ENCODE results near the gene RTKN. TPM values are rescaled to one million over a fixed set of nuclear protein-coding genes. Genes with fewer than 3 reads are reported as not detected.
A peak's percentile ranks its signal among the peaks of the same experiment; 100 is the strongest.

The RTKN gene
- polyA plus RNA-seq, 2 of the 4 experiments (the other 2 are of a cell fraction), result 15.1 to 20.1 TPM

- Histone ChIP-seq H3K9me3 (no peaks in the 10 kb centered on the region), H3K4me3 (no peak within 1 kb of the TSS), H3K27ac (peak within 1 kb of the TSS in 1 of 2 experiments; percentile 61; a peak in 2 of 6 replicates), H3K4me2 (peak within 1 kb of the TSS; percentile 57), H3K4me1 (peaks cover 21% of the 10 kb centered on the region; the same call in 2 of the 3 replicates)
- peak; percentile 75 to 92 for ATAC-seq
- 0 out of 2 replicates have a peak, but pooled peaks have one; percentile 35 for TF ChIP-seq MAX (IDR thresholded peaks at IDR 0.05)
- no peak for TF ChIP-seq HDAC2 (IDR thresholded peaks at IDR 0.05)
- POLR2A ChIA-PET, result interaction anchor here (0.5 kb wide), 1 partner anchor 159 kb away, joined by 3 read pairs; no protein-coding TSS in a partner anchor
- FAIRE-seq, result no peak
- peak; percentile 26 to 35 for DNase-seq (ENCODE audit: low read depth in 1 of 2, low spot score in 1 of 2)
- WGBS (ENCODE audit: missing lambda C conversion rate), result 58% methylated on average over 11 of the region's 14 CpGs
- CTCF ChIA-PET, result interaction anchor here (0.9 to 2.6 kb wide), 3 partner anchors 9 to 12 kb away, joined by 3 to 12 read pairs (median 9); no protein-coding TSS in a partner anchor
Measured at GRCh38 chr2:74379851-74380789, 61.6 kb downstream of the RTKN start, which contains the start of gene DCTN1. Gene DCTN1, minus strand, starts transcription at chr2:74380311. Its CDS starts 274 bp downstream, at chr2:74380037.

GRCh38 chr2:74378007-74378406 lies 63.7 kb downstream of the RTKN start:
- H3K4me2 ChIP-seq, result no peak overlapping the region
- FAIRE-seq (no peak), ATAC-seq (no peak), DNase-seq (ENCODE audit: low read depth in 1 of 2, low spot score in 1 of 2) (no peak)
- POLR2A ChIA-PET, result no interaction called here
- WGBS (ENCODE audit: missing lambda C conversion rate), result 86% methylated on average over 10 of the region's 10 CpGs
- H3K4me3 ChIP-seq, result no peak overlapping the region
- TF ChIP-seq RFX5 (IDR thresholded peaks at IDR 0.05) (no peak), RCOR1 (IDR thresholded peaks at IDR 0.05; ENCODE audit: low read depth, low read length) (no peak), EP300 (IDR thresholded peaks at IDR 0.05) (no peak), CTCF (IDR thresholded peaks at IDR 0.05) (no peak), PBX3 (IDR thresholded peaks at IDR 0.05) (no peak), FOXS1 (CRISPR knock-in tag; IDR thresholded peaks at IDR 0.05) (no peak), FOSB (CRISPR knock-in tag; IDR thresholded peaks at IDR 0.05) (no peak), RAD21 (conservative IDR thresholded peaks at IDR 0.05 in 1 of 2, IDR thresholded peaks at IDR 0.05 in 1 of 2) (no peak), ZC3H11A (IDR thresholded peaks at IDR 0.05) (no peak), BHLHE40 (IDR thresholded peaks at IDR 0.05; ENCODE audit: low read depth, low read length) (no peak), HDAC2 (IDR thresholded peaks at IDR 0.05) (no peak), TP53 (CRISPR knock-in tag; IDR thresholded peaks at IDR 0.05) (no peak)
- H3K27ac ChIP-seq, result no peak overlapping the region
- peaks cover 15% of the 10 kb centered on the region; the same call in 2 of the 3 replicates for H3K4me1 ChIP-seq
- no peaks in the 10 kb centered on the region for H3K9me3 ChIP-seq
- CTCF ChIA-PET, result interaction anchor here (2.2 kb wide), 1 partner anchor 9 kb away, joined by 9 read pairs; no protein-coding TSS in a partner anchor

GRCh38 chr2:74375838-74376237 lies 65.9 kb downstream of the RTKN start:
- H3K4me1 ChIP-seq, result peaks cover 15% of the 10 kb centered on the region; the same call in 2 of the 3 replicates
- DNase-seq (ENCODE audit: low read depth in 1 of 2, low spot score in 1 of 2) (no peak), FAIRE-seq (no peak), ATAC-seq (no peak)
- ChIA-PET POLR2A (no interaction called here), CTCF (interaction anchor here (0.7 to 3.9 kb wide), 6 partner anchors 9 to 52 kb away, joined by 3 to 15 read pairs (median 3); no protein-coding TSS in a partner anchor)
- no peak overlapping the region for H3K27ac ChIP-seq
- WGBS (ENCODE audit: missing lambda C conversion rate), result 98% methylated on average over 2 of the region's 2 CpGs
- H3K9me3 ChIP-seq, result no peaks in the 10 kb centered on the region
- H3K4me2 ChIP-seq, result no peak overlapping the region
- no peak overlapping the region for H3K4me3 ChIP-seq
- no peak for TF ChIP-seq ELK1 (IDR thresholded peaks at IDR 0.05; ENCODE audit: low read depth, low read length)
- no peak for TF ChIP-seq HEYL (CRISPR knock-in tag; IDR thresholded peaks at IDR 0.05)
- TF ChIP-seq PBX3 (IDR thresholded peaks at IDR 0.05), result no peak
- no peak for TF ChIP-seq HOXA7 (CRISPR knock-in tag; IDR thresholded peaks at IDR 0.05)
- no peak for TF ChIP-seq HMGXB4 (CRISPR knock-in tag; IDR thresholded peaks at IDR 0.05; ENCODE audit: borderline replicate concordance)
- TF ChIP-seq MAFK (IDR thresholded peaks at IDR 0.05; ENCODE audit: partially characterized antibody), result no peak
- TF ChIP-seq SREBF2 (IDR thresholded peaks at IDR 0.05), result no peak

Data from A549 (cell line).